C4-2B (cell line): ENCODE data around the gene MCU.

ENCODE experiments used
- CTCF ChIP-seq: fragments of 450-650 bp; conservative IDR thresholded peaks from 2 replicates; pipeline ENCODE4 v1.5.1; 2017; ENCODE audit warnings: mild to moderate bottlenecking
- ZFX ChIP-seq: fragments of 450-650 bp; IDR thresholded peaks from 2 replicates; pipeline ENCODE4 v1.6.1; 2017

GRCh38 chr10:72753760-72754231, 61.9 kb downstream of the MCU start:
- TF ChIP-seq CTCF (no peak), ZFX (no peak)
